Skeletal muscle satellite cell (primary cell): ENCODE data around the gene GGA2.

Source experiments
- H3K27me3 ChIP-seq: 2 replicates; pipeline ENCODE4 v1.7.0; 2013; ENCODE audit warnings: low read length; ENCODE audit not compliant: control insufficient read depth, insufficient read depth
- H3K36me3 ChIP-seq: 2 replicates; pipeline ENCODE4 v1.7.0; 2013; ENCODE audit warnings: mild to moderate bottlenecking, control low read depth, low read length; ENCODE audit not compliant: insufficient read depth
- H3K4me1 ChIP-seq: 2 replicates; pipeline ENCODE4 v1.7.0; 2013; ENCODE audit warnings: low read length; ENCODE audit not compliant: control insufficient read depth, insufficient read depth
- H3K4me2 ChIP-seq: 2 replicates; pipeline ENCODE4 v1.7.0; 2013; ENCODE audit warnings: mild to moderate bottlenecking, low read length
- H3K4me3 ChIP-seq: 2 replicates; pipeline ENCODE4 v1.7.0; 2013; ENCODE audit warnings: low read length
- H3K9ac ChIP-seq: 2 replicates; pipeline ENCODE4 v1.7.0; 2013; ENCODE audit warnings: mild to moderate bottlenecking, low read depth, low read length, moderate library complexity
- H3K9me3 ChIP-seq: replicated peaks from 2 replicates; pipeline ENCODE4 v1.7.0; 2013; ENCODE audit warnings: mild to moderate bottlenecking, control low read depth, low read length

The GGA2 gene

DNA sequence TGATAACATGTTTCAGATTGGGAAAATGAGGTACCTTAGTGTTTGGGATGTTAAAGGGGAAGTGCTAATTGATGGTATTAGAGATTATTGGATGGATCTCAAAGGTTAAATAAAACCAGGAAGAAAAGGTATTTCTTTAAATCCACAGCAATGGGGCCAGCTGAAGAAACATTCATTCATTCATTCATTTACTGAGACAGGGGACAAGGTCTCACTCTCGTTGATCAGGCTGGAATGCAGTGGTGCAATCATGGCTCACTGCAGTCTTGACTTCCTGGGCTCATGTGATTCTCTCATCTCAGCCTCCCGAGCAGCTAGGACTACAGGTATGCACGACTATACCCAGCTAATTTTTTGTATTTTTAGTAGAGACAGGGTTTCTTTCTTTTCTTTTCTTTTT is 27.1 kb upstream of the GGA2 start:
- H3K9ac ChIP-seq = no peak overlapping the region

DNA sequence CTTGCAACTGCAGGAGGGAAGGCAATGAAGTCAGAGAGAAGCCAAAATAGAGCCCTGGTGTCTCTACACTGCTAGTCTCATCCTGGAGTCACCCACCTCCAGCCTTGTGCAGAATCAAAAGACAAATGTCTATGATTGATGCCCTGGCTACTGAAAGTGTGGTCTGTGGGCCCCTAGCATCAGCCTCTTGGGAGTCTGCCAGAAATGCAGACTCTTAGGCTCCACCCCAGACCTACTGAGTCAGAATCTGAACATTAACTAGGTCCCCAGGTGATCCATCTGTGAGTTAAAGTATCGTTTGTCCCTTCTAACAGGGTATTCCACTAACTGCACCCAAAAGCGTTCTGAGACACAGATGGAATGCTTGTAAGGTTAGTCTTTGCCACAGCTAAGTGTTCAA is 25.6 kb upstream of the GGA2 start:
- H3K9me3 ChIP-seq = no peaks in the 10 kb centered on the region
- peaks cover 14% of the 10 kb centered on the region for H3K4me1 ChIP-seq
- no peak overlapping the region for H3K4me3 ChIP-seq
- H3K27me3 ChIP-seq = no peaks in the 10 kb centered on the region
- peaks cover 37% of the 10 kb centered on the region for H3K36me3 ChIP-seq
- H3K4me2 ChIP-seq = no peak overlapping the region
- no peak overlapping the region for H3K9ac ChIP-seq

More for the DNA sequence above, 27.1 kb upstream of the GGA2 start:
- H3K9me3 ChIP-seq = no peaks in the 10 kb centered on the region
- no peaks in the 10 kb centered on the region for H3K27me3 ChIP-seq
- H3K4me1 ChIP-seq = peaks cover 14% of the 10 kb centered on the region
- H3K36me3 ChIP-seq = peaks cover 30% of the 10 kb centered on the region
- H3K4me3 ChIP-seq = no peak overlapping the region
- H3K4me2 ChIP-seq = no peak overlapping the region

DNA sequence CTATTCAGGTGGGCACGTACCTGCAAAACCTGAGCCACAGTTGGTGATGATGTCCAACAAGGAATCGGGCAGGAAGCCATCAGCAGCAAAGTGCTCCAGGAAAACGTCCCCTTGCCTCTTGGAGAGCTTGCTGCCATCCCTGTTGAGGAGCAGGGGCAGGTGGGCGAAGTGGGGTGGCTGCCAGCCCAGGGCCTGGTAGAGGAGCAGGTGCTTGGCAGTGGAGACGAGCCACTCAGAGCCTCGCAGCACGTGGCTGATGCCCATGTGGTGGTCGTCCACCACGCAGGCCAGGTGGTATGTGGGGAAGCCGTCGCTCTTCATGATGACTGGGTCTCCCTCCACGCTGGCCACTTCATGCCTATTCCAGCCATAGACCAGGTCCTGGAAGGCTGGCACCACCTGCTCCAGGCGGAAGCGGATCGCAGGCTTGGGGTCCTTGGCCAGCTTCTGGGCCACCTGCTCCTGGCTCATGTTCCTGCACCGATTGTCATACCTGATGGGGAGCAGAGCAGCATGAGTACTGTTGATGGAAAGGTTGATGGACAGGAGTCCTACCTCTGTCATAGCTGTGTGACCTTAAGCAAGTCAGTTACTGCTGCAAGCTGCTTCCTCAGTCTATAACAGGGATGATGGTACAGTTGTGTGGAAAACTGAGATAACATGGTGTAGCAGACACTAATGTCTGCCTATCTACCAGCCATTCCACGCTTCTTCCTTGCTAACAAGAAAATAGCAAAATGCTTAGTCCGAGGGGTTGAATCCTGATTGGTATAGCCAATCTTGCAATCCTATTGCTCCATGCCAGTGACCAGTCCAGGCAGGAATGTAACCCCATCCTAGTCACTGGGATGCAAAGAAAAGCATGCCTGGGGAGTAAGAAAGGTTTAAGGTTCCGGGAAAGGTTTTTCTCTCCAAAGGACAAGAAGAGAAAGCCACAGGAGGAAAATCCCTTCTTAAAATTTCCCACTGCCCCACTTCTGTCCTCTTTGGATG is 24.9 kb upstream of the GGA2 start:
- peaks cover 14% of the 10 kb centered on the region for H3K4me1 ChIP-seq
- peaks cover 33% of the 10 kb centered on the region for H3K36me3 ChIP-seq
- no peak overlapping the region for H3K4me3 ChIP-seq
- H3K9me3 ChIP-seq = no peaks in the 10 kb centered on the region
- H3K27me3 ChIP-seq = no peaks in the 10 kb centered on the region
- H3K9ac ChIP-seq = no peak overlapping the region
- H3K4me2 ChIP-seq = no peak overlapping the region

DNA sequence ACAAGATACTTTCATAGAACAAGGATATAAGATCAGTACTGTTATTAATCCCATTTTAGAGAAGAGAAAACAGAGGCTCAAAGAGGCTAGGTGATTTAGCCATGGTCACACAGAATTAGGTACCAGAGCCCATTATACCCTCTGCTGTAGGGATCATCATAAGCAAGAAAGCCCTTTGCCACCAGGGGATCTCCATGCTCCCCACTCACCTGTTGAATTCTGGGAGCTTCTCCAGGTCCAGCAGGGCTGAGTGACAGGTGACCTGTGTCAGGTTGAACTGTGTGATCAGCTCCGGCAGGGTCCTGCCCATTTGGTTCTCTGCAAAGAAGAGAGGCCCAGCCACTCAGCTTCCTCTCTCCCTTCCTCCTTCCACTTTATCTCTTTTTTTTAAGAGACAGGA is 22.2 kb upstream of the GGA2 start:
- Histone ChIP-seq H3K4me2 (no peak overlapping the region), H3K4me3 (no peak overlapping the region), H3K36me3 (peaks cover 53% of the 10 kb centered on the region), H3K9me3 (no peaks in the 10 kb centered on the region), H3K4me1 (no peaks in the 10 kb centered on the region), H3K9ac (no peak overlapping the region), H3K27me3 (no peaks in the 10 kb centered on the region)

DNA sequence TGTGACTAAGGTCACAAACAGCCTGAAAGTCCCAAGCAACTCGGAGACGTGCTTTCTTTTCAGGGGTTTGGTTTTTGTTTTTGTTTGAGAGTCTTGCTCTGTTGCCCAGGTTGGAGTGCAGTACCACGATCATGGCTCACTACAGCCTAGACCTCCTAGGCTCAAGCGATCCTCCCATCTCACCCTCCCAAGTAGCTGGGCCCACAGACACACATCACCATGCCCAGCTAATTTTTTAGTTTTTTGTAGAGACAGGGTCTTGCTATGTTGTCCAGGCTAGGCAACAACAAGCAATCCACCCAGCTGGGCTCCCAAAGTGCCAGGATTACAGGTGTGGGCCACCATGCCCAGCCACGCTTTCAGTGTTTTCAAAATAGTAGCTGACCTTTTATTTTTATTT is 19.8 kb upstream of the GGA2 start:
- no peaks in the 10 kb centered on the region for H3K27me3 ChIP-seq
- no peak overlapping the region for H3K9ac ChIP-seq
- no peaks in the 10 kb centered on the region for H3K9me3 ChIP-seq
- no peaks in the 10 kb centered on the region for H3K4me1 ChIP-seq
- H3K4me3 ChIP-seq = no peak overlapping the region
- no peak overlapping the region for H3K4me2 ChIP-seq
- H3K36me3 ChIP-seq = peaks cover 53% of the 10 kb centered on the region

DNA sequence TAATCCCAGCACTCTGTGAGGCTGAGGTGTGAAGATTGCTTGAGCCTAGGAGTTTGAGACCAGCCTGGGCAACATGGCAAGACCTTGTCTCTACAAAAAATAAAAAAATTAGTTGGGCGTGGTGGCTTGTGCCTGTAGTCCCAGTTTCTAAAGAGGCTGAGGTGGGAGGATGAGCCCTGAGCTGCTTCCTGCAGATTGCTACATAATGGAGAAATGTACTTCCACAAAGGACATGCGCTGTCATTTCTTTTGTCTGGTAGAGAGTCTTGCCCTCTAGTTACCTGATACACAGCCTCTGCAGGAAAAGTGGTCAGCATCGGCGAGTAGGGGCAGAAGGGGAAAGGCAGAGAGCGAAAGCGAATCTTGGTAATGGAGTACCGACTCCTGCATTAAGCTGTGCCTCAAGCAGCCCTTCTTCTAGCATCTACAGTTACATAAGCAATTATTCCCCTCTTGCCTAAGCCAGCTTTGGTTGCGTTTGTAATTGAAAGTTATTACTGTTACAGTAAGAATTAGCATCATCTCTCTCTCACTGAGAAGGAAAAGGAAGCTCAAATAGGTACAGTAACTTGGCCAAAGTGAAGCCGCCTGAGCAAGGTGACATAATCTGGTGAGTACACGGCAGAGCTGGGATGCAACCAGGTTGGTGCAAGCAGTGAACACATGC is 18.5 kb upstream of the GGA2 start:
- Histone ChIP-seq H3K9me3 (no peaks in the 10 kb centered on the region), H3K36me3 (peaks cover 50% of the 10 kb centered on the region), H3K4me1 (no peaks in the 10 kb centered on the region), H3K27me3 (no peaks in the 10 kb centered on the region), H3K9ac (no peak overlapping the region), H3K4me2 (no peak overlapping the region), H3K4me3 (no peak overlapping the region)

DNA sequence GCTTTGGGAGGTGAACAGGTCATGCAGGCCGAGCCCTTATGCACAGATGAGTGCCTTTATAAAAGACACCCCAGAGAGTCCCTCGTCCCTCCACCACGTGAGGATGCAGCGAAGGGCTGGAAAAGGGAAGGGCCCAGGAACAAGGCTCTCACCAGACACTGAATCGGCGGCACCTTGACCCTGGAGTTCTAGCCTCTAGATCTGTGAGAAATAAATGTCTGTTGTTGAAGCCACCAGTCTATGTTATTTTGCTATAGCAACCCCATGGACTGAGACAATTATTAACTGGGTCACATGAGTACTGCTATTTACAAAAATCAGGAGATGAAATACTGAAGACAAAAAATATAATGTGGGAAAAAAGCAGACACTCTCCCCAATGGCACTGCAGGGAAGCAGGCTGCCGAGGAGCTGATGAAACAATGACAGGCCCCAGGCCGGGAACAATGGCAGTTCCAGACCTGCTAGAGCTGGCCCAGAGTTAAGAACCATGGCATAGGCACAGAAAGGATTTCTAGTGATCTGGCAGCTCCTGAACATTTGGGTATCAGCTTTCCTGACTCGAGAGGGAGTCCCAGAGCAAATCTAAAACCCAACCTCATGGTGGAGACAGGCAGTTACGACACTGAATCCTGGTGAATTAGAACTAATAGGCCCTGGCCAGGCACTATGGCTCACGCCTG is 17.8 kb upstream of the GGA2 start:
- no peaks in the 10 kb centered on the region for H3K9me3 ChIP-seq
- no peak overlapping the region for H3K9ac ChIP-seq
- no peaks in the 10 kb centered on the region for H3K4me1 ChIP-seq
- no peaks in the 10 kb centered on the region for H3K27me3 ChIP-seq
- H3K4me3 ChIP-seq = no peak overlapping the region
- no peak overlapping the region for H3K4me2 ChIP-seq
- H3K36me3 ChIP-seq = peaks cover 57% of the 10 kb centered on the region

DNA sequence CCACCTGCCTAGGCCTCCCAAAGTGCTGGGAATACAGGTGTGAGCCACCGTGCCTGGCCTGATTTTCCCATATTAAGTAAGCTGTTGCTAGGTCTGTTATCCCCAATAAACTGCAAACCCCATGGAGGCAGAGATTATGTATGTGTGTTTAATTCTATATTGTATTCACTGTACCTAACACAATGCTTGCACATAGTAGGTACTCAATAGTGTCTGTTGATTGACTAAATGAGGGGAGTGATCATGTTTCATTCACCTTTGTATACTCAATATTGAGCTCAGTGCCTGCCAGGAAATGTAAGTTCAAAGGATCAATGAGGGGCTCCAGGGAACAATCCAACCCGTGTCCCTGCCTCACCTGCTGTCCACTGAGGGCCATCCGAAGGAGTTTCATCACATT is 14.6 kb upstream of the GGA2 start:
- H3K4me2 ChIP-seq = no peak overlapping the region
- peaks cover 60% of the 10 kb centered on the region for H3K36me3 ChIP-seq
- no peaks in the 10 kb centered on the region for H3K4me1 ChIP-seq
- no peaks in the 10 kb centered on the region for H3K27me3 ChIP-seq
- no peak overlapping the region for H3K9ac ChIP-seq
- no peaks in the 10 kb centered on the region for H3K9me3 ChIP-seq
- H3K4me3 ChIP-seq = no peak overlapping the region

DNA sequence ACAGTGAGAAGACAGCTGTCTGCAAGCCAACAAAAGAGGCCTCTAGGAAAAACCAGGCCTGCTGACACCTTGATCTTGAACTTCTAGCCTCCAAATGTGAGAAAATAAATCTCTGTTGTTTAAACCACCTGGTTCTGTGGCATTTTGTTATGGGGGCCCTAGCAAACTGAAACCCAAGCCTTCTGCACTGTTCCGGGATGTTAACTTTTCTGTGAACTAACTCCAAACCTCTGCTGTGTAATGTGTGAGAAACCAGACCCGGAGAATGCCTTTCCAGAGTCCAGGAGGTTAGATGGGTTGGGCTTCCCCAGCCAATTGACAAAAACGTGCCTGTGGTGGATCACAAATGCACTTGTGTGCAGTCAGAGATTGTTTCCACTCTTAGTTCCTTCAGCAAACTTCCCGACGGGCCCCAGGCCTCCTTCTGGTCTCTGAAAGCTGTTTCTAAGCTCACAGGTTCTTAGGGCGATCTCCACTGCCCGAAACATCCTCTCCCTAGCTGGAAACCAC is 13.6 kb upstream of the GGA2 start:
- no peak overlapping the region for H3K4me2 ChIP-seq
- H3K9me3 ChIP-seq = no peaks in the 10 kb centered on the region
- peaks cover 51% of the 10 kb centered on the region for H3K36me3 ChIP-seq
- H3K4me1 ChIP-seq = no peaks in the 10 kb centered on the region
- H3K27me3 ChIP-seq = no peaks in the 10 kb centered on the region
- no peak overlapping the region for H3K4me3 ChIP-seq
- H3K9ac ChIP-seq = no peak overlapping the region

DNA sequence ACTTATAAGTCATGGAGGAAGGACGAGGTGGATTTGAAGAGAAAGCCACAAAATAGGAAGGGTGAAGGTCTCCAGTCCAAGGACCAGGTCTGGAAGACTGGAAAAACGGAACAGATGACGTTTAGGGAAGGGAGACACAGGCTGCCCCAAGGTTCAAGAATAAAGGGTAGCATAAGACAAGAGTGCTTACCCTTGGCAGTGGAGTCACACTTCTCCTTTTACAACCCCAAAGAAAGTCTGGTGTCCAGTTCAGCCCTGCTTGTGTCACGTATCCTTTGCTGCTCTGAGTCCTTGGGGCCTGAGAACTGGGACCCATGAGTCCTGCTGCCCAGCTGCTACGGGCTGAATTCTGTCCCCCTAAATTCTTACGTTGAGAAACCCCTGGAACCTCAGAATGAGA is 13.0 kb upstream of the GGA2 start:
- no peak overlapping the region for H3K4me2 ChIP-seq
- no peaks in the 10 kb centered on the region for H3K9me3 ChIP-seq
- peaks cover 48% of the 10 kb centered on the region for H3K36me3 ChIP-seq
- no peaks in the 10 kb centered on the region for H3K27me3 ChIP-seq
- H3K4me3 ChIP-seq = no peak overlapping the region
- H3K4me1 ChIP-seq = no peaks in the 10 kb centered on the region
- H3K9ac ChIP-seq = no peak overlapping the region

DNA sequence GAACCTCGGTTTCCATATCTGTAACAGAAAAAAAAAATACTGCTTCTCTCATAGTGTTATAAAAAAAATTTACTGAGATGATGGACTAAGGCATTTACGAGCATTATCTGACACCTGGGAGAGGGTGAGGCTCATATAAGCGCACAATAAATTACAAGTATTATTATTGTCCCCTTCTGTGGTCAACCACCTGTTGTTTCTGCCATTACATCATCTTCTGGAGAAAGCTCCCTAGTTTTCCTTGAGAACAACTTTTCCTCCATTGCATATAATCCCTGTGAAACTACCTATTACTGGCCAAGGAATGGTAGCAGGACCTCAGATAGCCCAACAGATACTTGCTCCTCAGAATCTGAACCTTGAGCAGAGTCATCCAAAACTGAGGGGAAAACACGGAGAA is 11.7 kb upstream of the GGA2 start:
- no peaks in the 10 kb centered on the region for H3K4me1 ChIP-seq
- peaks cover 41% of the 10 kb centered on the region for H3K36me3 ChIP-seq
- H3K27me3 ChIP-seq = no peaks in the 10 kb centered on the region
- no peak overlapping the region for H3K4me2 ChIP-seq
- no peak overlapping the region for H3K9ac ChIP-seq
- no peak overlapping the region for H3K4me3 ChIP-seq
- no peaks in the 10 kb centered on the region for H3K9me3 ChIP-seq
